Gastroesophageal sphincter (tissue), 4 donors: ENCODE data around the gene EFCAB5. TPM values are rescaled to one million over a fixed set of nuclear protein-coding genes. Genes with fewer than 3 reads are reported as not detected.
"Not testable (repeated sequence)": the region's sequence is repeated elsewhere in the genome, so short reads cannot be mapped to it uniquely, and the experiment has no call there.

Experiments
- ATAC-seq: fragments of 150-250 bp; one replicate; pipeline ENCODE4 v1.9.1; 2016; ENCODE audit warnings: mild to moderate bottlenecking, moderate library complexity
- H3K27ac ChIP-seq, 4 donors: fragments of 200-600 bp; sonication (generic) in 3 of 4; 1 replicate in 3 of 4; 2 replicates in 1 of 4; pipeline ENCODE4 v1.5.1; 2016 to 2019
- H3K27me3 ChIP-seq: fragments of 200-600 bp; sonication (generic); one replicate; pipeline ENCODE4 v1.5.1; 2019
- H3K36me3 ChIP-seq, 2 donors: fragments of 200-600 bp; sonication (generic); one replicate each; pipeline ENCODE4 v1.5.1; 2019; ENCODE audit warnings: control low read depth in 1 of 2
- H3K4me1 ChIP-seq, 3 donors: fragments of 200-600 bp; sonication (generic); 1 replicate in 2 of 3; 2 replicates in 1 of 3; pipeline ENCODE4 v1.5.1; 2016 to 2019; ENCODE audit warnings: control low read depth in 2 of 3
- H3K4me3 ChIP-seq, 2 donors: fragments of 200-600 bp; sonication (generic); one replicate each; pipeline ENCODE4 v1.5.1; 2019; ENCODE audit warnings: mild to moderate bottlenecking in 1 of 2, moderate library complexity in 1 of 2
- H3K9me3 ChIP-seq, 3 donors: fragments of 200-600 bp; sonication (generic); one replicate each; pipeline ENCODE4 v1.5.1; 2017 to 2019; ENCODE audit warnings: control low read depth in 2 of 3
- CTCF ChIP-seq, 4 experiments: fragments of 200-600 bp in 2 of 4; fragments of 450-650 bp in 2 of 4; sonication (generic) in 1 of 4; IDR thresholded peaks; one replicate each; pipeline ENCODE4 v1.5.1; 2017 to 2019; ENCODE audit warnings: antibody characterized with exemption in 4 of 4, mild to moderate bottlenecking in 2 of 4, moderate library complexity in 2 of 4
- EP300 ChIP-seq: sonication (generic); formaldehyde crosslinking; IDR thresholded peaks from one replicate; pipeline ENCODE4 v1.6.1; 2017; ENCODE audit warnings: antibody characterized with exemption, mild to moderate bottlenecking
- POLR2A ChIP-seq, 2 donors: fragments of 450-650 bp; IDR thresholded peaks; one replicate each; pipeline ENCODE4 v1.6.1; 2017; ENCODE audit warnings: antibody characterized with exemption in 2 of 2, mild to moderate bottlenecking in 2 of 2, moderate library complexity in 1 of 2
- POLR2AphosphoS5 ChIP-seq: sonication (generic); formaldehyde crosslinking; IDR thresholded peaks from one replicate; pipeline ENCODE4 v1.6.1; 2017; ENCODE audit warnings: antibody characterized with exemption
- WGBS, 2 donors: methylation state at CpG; one replicate each; pipeline ENCODE4 v1.1.5; 2018; ENCODE audit warnings: low coverage in 1 of 2; 5-methylcytosine and 5-hydroxymethylcytosine counted together
- total RNA-seq, 4 donors: library from RNA; depleted of rRNA; stranded (reverse); fragments of >200 nt; gene quantifications; one replicate each; pipeline ENCODE4 v1.1.0, GENCODE V29; 2016

The EFCAB5 gene
- total RNA-seq, 4 donors from 2014 or later = 0.27 to 2.8 TPM; not detected in 2

DNA sequence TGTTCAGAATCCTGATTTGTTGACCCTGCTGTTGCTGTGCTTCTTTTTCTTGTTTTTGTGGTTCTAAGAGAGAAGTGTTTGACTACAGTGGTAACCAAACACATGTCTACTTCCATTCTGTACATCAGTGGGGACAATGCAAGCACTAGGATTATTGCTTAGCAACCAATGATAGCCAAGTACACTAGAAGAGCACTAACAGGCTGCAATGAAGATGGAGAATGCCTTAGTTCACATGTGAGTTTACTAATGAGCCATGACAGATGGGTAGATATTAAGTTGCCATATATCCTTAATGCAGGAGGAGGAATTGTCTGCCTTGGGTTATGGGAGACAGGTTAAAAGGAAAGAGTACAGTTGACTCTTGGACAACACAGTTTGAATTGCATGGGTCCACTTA lies 8.3 kb downstream of the EFCAB5 start:
- no peak overlapping the region for H3K27ac ChIP-seq
- TF ChIP-seq EP300 (no peak), POLR2A (IDR thresholded peaks at IDR 0.05) (no peak), POLR2AphosphoS5 (no peak), CTCF (IDR thresholded peaks at IDR 0.05) (no peak)
- no peak for ATAC-seq
- H3K4me3 ChIP-seq = no peak overlapping the region
- no peaks in the 10 kb centered on the region for H3K9me3 ChIP-seq
- no peaks in the 10 kb centered on the region for H3K4me1 ChIP-seq
- H3K27me3 ChIP-seq = no peaks in the 10 kb centered on the region
- no peaks in the 10 kb centered on the region for H3K36me3 ChIP-seq

GRCh38 chr17:29954405-29954804 lies 13.0 kb downstream of the EFCAB5 start:
- Histone ChIP-seq H3K4me3 (no peak overlapping the region), H3K36me3 (no peaks in the 10 kb centered on the region), H3K4me1 (no peaks in the 10 kb centered on the region), H3K27me3 (no peaks in the 10 kb centered on the region), H3K27ac (no peak overlapping the region), H3K9me3 (no peaks in the 10 kb centered on the region)
- TF ChIP-seq POLR2A (IDR thresholded peaks at IDR 0.05) (no peak), EP300 (no peak), CTCF (IDR thresholded peaks at IDR 0.05) (no peak), POLR2AphosphoS5 (no peak)
- ATAC-seq = no peak
- no CpG with 5 or more reads among the region's 4 CpGs for WGBS, 2 donors

GRCh38 chr17:29956225-29956624 lies 14.8 kb downstream of the EFCAB5 start:
- no peaks in the 10 kb centered on the region for H3K9me3 ChIP-seq
- H3K27me3 ChIP-seq = no peaks in the 10 kb centered on the region
- no peak for ATAC-seq
- no peak for TF ChIP-seq CTCF (IDR thresholded peaks at IDR 0.05)
- TF ChIP-seq EP300 = no peak
- no peak for TF ChIP-seq POLR2A (IDR thresholded peaks at IDR 0.05)
- no peak for TF ChIP-seq POLR2AphosphoS5
- no peak overlapping the region for H3K4me3 ChIP-seq
- H3K36me3 ChIP-seq = no peaks in the 10 kb centered on the region
- H3K4me1 ChIP-seq = no peaks in the 10 kb centered on the region
- no peak overlapping the region for H3K27ac ChIP-seq

GRCh38 chr17:29957488-29957887 lies 16.1 kb downstream of the EFCAB5 start:
- 94% methylated on average over 1 of the region's 1 CpG; no CpG with 5 or more reads in 1 of the 2 donors for WGBS, 2 donors
- not testable (repeated sequence) for H3K4me3 ChIP-seq, H3K4me1 ChIP-seq, ATAC-seq, H3K27me3 ChIP-seq, H3K36me3 ChIP-seq, H3K9me3 ChIP-seq, H3K27ac ChIP-seq

GRCh38 chr17:29958947-29959657 lies 17.7 kb downstream of the EFCAB5 start:
- Histone ChIP-seq H3K36me3 (no peaks in the 10 kb centered on the region), H3K27me3 (no peaks in the 10 kb centered on the region), H3K4me1 (no peaks in the 10 kb centered on the region), H3K27ac (no peak overlapping the region), H3K4me3 (no peak overlapping the region), H3K9me3 (peaks cover 0 to 9% (median 0%) of the 10 kb centered on the region in 3 donors)
- TF ChIP-seq CTCF (IDR thresholded peaks at IDR 0.05) (no peak), POLR2A (IDR thresholded peaks at IDR 0.05) (no peak), POLR2AphosphoS5 (no peak), EP300 (no peak)
- 60 to 100% methylated on average over 1 to 2 of the region's 4 CpGs for WGBS, 2 donors
- ATAC-seq = no peak
